ENCODE data around the gene KLF13. TPM values are rescaled to one million over a fixed set of nuclear protein-coding genes. Genes with fewer than 3 reads are reported as not detected.

KLF13 gene
- total RNA-seq, 1 donor from 2014 or later: 52.9 TPM

DNA sequence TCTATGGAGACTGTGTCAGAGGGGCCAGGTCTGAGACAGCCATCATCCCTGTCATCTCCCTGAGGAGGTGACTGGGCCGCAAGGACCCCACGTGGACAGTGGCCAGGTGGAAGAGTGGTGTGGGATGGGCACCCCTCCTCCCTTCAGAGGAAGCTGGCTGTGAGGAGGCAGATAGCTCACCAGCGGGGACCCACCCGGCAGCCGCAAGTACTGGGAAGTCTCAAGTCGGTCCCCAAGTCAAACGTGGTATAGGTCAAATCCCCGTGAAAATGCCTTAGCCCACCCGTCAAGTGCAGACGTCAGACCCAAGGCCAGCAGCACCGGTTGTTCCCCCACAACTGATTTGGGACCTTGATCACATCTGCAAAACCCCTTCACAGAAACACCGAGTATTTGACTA, 12.3 kb upstream of the KLF13 start:
- DNase-seq (ENCODE audit: extremely low read depth, low read depth, low spot score): no peak

GRCh38 chr15:31316135-31316795, 10.4 kb upstream of the KLF13 start:
- no peak for DNase-seq (ENCODE audit: extremely low read depth, low read depth, low spot score)

GRCh38 chr15:31317017-31317416, 9.6 kb upstream of the KLF13 start:
- DNase-seq (ENCODE audit: extremely low read depth, low read depth, low spot score): no peak

- DNase-seq (ENCODE audit: extremely low read depth, low read depth, low spot score): no peak
Measured at GRCh38 chr15:31317421-31318327, 9.0 kb upstream of the KLF13 start.

DNA sequence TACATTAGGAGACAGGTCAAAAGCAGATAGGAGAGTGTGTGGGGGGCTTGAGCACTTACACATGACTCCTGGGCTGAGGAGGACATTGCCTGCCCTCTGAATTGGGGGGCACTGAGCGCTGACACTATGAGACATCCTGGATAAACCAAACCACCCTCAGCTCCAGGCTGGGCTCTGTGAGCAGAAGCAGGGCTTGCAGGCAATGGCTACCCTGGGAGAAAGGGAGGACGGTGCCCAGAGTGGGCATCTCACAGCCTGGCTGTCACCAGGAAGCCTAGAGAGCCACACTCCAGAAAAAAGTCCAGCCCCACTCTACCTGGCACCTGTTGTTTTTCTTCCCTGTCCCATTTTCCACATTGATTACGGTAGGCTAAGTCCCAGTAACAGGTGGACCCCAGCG, 8.2 kb upstream of the KLF13 start:
- DNase-seq (ENCODE audit: extremely low read depth, low read depth, low spot score): no peak

GRCh38 chr15:31320022-31320421, 6.6 kb upstream of the KLF13 start:
- DNase-seq (ENCODE audit: extremely low read depth, low read depth, low spot score): no peak

DNA sequence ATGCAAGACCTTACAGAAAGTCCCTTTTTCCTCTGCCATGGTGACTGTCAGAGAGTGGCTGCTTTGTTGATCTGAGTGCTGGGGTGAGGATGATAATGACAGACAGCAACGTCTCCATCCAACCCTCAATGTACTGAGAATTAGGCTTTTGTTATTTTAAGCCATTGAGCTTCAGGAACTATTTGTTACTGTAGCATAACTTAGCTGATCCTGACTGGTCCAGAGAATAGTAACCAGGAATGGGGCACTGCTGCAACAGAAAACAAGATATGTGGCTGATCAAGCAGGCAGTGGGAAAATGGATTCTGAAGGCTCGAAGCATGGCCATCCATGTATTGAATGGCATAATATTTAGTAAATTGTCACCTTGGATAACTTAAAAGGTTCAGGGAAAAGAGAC, 5.2 kb upstream of the KLF13 start:
- no peak for DNase-seq (ENCODE audit: extremely low read depth, low read depth, low spot score)

DNA sequence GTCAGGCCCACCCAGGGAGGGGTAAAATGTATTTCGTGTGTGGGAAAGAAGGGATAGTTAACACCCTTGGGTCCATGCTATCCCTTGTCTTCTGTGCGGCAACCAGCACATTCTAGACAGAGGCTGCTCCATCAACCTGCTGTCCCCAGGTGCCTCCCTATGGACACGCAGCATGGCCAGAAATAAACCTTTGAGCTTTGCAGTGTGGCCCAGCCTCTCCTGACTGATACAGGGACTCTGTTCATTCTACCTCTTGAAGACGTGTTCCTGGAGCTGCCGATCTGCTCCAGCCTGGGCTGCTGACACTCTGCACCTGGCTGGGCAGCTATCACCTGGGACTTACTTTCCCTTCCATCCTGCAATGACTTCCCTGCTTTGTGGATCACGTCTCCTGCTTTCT, 4.1 kb upstream of the KLF13 start:
- no peak for DNase-seq (ENCODE audit: extremely low read depth, low read depth, low spot score)

- no peak for DNase-seq (ENCODE audit: extremely low read depth, low read depth, low spot score)
Measured at GRCh38 chr15:31323627-31324026, 3.0 kb upstream of the KLF13 start.

GRCh38 chr15:31324186-31324585, 2.4 kb upstream of the KLF13 start:
- DNase-seq (ENCODE audit: extremely low read depth, low read depth, low spot score): no peak

DNA sequence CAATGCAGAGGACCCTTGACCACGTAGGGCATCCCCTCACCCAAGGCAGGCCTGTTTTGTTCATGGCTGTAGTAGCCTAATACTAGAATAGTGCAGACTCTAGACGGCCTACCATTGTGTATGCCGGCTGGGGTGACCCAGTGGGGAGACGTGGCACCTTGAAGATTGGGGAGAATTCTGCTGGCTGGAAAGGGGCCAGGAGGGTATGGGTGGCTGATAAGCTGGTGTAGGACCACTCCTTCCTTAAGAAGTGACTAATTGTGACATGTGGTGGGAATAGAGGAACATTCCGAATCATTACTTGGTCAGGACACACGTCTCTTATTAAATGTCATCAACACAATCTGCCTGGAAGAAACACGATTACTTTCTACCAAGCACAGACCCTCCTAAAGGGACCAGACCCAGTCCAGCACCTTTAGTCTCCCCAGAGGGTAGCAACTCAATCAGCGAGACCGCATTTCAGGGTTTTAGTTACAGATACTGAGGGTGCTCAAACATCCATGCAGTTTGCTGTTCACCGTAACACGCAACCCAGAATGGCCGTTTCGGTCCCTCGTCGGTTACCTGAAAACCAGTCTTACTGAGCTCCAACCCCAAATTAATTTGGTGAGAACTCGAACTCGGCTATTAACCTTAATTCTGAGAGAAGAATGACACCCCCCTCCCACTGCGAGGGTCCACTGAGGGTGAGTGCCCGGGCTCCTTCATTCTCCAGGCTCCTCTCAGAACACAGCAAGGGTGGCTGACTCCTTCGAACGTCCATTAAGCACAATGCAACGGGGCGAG, 1.6 kb upstream of the KLF13 start:
- no peak for DNase-seq (ENCODE audit: extremely low read depth, low read depth, low spot score)

- no peak for DNase-seq (ENCODE audit: extremely low read depth, low read depth, low spot score)
Measured at GRCh38 chr15:31325595-31326155, 960 bp upstream of the KLF13 start.

DNA sequence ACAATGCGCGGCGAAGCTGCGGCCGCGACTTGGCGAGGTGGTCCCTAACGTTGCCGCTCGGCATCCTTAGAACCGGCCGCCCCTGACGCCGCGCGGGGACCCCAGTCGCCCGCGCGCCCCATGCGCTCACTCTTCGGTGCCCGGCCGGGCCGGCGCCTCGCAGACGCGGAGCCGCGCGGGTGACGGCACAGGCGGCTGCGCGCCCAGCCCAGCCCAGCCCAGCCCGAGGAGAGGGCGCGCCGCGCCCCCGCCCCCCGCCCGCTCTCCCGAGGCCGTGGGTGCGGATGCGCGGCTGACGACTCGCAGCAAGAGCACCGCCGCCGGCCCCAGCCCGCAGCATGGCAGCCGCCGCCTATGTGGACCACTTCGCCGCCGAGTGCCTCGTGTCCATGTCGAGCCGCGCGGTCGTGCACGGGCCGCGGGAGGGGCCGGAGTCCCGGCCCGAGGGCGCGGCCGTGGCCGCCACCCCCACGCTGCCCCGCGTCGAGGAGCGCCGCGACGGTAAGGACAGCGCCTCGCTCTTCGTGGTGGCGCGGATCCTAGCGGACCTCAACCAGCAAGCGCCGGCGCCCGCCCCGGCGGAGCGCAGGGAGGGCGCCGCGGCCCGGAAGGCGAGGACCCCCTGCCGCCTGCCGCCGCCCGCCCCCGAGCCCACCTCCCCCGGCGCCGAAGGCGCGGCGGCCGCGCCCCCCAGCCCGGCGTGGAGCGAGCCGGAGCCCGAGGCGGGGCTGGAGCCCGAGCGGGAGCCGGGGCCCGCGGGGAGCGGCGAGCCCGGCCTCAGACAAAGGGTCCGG, 437 bp downstream of the KLF13 start:
- no peak for DNase-seq (ENCODE audit: extremely low read depth, low read depth, low spot score)

- no peak for DNase-seq (ENCODE audit: extremely low read depth, low read depth, low spot score)
Measured at GRCh38 chr15:31327669-31328427, 1.2 kb downstream of the KLF13 start.

DNA sequence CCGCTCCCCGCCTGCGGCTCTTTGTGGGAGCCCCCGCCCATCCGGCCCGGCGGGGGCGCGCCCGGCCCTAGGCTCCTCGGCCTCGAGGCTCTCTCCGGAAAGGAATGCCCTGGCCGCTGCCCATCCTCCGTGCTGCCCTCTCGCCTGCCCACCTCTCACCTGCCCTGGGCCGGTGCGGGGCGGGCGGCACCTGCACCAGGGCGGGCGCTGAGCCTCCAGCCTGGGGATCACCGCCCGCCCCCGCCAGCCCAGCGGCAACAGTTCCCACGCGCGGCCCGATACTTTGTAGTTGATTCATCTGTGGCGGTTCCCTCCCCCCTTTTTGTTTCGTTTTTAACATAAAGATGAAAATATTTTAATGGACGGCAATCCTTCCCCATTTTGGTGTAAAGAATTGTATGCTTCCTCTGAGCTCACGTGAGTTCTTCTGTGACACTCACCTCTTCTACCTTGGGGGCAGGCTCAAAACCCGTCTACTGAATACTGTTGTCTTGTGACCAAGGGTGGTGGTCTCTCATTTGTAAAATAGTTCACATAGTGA, 1.9 kb downstream of the KLF13 start:
- DNase-seq (ENCODE audit: extremely low read depth, low read depth, low spot score): no peak

DNA sequence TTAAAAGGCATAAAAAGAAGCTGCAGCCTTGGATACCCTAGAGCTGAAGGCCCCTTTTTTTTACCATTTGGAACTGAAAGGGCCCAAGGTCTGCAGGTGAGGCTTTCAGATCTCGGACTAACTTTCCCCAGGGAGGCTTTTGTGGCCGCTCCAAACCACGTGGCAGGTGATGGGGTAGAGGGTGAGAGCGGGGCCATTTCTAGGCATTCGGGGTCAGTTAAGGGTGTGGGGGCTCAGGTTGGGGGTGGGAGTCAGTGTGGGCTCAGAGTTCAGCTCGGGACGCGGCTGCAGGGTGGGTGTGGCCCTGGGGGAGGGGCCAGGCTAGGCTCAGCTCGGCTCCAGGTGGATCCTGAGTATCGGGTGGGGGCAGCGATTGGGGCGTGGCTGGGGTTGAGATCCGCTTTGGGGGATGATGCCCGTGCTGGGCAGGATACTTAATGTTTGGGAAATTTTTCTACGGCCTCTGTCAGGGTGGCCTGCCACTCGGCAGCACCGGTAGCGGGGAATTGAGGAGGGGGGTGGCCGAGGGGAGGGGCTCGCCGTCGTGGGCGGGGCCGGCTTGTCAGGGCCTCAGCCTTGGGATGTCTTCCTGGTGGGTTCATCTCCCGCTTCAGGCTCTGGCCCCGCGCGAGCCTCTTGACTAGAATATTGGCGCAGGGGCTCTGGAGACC, 2.5 kb downstream of the KLF13 start:
- DNase-seq (ENCODE audit: extremely low read depth, low read depth, low spot score): no peak

GRCh38 chr15:31329640-31330010, 3.0 kb downstream of the KLF13 start:
- no peak for DNase-seq (ENCODE audit: extremely low read depth, low read depth, low spot score)

DNA sequence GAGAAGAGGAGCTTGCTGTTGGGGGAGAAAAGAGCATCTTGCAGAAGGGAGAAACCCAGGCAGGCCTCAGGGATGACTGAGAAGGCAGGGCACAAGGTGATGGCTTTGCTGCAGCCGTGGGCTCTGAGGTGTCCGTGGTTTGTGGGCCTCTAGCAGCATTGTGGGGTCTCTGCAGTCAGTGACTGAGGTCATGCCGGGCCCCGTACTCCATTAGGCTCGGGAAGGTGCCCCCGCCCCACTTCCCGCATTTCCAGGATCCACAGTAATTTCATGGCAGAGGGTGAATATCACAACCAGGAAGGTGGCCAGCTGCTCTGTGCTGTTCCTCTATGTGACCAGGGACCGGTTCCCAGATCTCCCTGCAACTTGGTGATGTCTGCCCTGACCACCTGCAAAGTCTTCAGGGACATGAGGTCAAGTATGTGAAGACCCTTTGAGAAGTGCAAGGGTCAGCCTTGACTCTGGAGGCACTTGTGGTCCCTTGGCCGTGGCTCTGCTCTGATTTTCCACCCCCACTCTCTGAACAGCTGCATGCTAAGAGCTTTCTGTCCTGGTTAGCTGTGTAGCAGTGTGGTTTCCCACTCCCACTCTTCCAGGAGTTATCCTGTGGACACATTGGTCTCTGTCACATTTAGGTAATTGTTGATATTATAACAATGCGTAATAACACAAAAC, 3.6 kb downstream of the KLF13 start:
- no peak for DNase-seq (ENCODE audit: extremely low read depth, low read depth, low spot score)

Data from glomerular endothelial cell (primary cell).